HCT116 (cell line): ENCODE results near the gene WDR48.

Experiments
- CTCF ChIP-seq, 3 experiments: fragments of 200-600 bp in 1 of 3; sonication (generic) in 1 of 3; IDR thresholded peaks in 2 of 3; conservative IDR thresholded peaks in 1 of 3; 2 replicates each; pipeline ENCODE4 v1.5.1; 2012 to 2017; ENCODE audit warnings: low read depth in 2 of 3, low read length in 2 of 3, antibody characterized with exemption in 1 of 3, borderline replicate concordance in 1 of 3, control low read depth in 1 of 3, mild to moderate bottlenecking in 1 of 3, mixed read lengths in 1 of 3, mixed run types in 1 of 3, moderate library complexity in 1 of 3; ENCODE audit not compliant: insufficient read depth in 1 of 3
- ELF1 ChIP-seq: IDR thresholded peaks from 2 replicates; pipeline ENCODE4 v1.6.1; 2012; ENCODE audit warnings: low read depth, borderline replicate concordance
- EZH2 ChIP-seq: fragments of 200-600 bp; sonication (generic); IDR thresholded peaks from 2 replicates; pipeline ENCODE4 v1.6.1; 2017; ENCODE audit warnings: antibody characterized with exemption, mixed run types
- FOSL1 ChIP-seq: IDR thresholded peaks from 2 replicates; pipeline ENCODE4 v1.6.1; 2012; ENCODE audit warnings: low read depth
- POLR2A ChIP-seq: IDR thresholded peaks from 2 replicates; pipeline ENCODE4 v1.7.0; 2011; ENCODE audit warnings: borderline replicate concordance; ENCODE audit not compliant: insufficient read depth, insufficient read length; ENCODE audit errors: extremely low read depth
- POLR2AphosphoS5 ChIP-seq: IDR thresholded peaks from 2 replicates; pipeline ENCODE4 v1.6.1; 2011; ENCODE audit warnings: mild to moderate bottlenecking, low read depth, low read length, moderate library complexity
- RAD21 ChIP-seq: IDR thresholded peaks from 2 replicates; pipeline ENCODE4 v1.6.1; 2012; ENCODE audit warnings: low read depth, mild to moderate bottlenecking
- SIN3A ChIP-seq: IDR thresholded peaks from 2 replicates; pipeline ENCODE4 v1.6.1; 2012; ENCODE audit warnings: low read depth
- SP1 ChIP-seq: IDR thresholded peaks from 2 replicates; pipeline ENCODE4 v1.6.1; 2012; ENCODE audit warnings: low read depth
- SRF ChIP-seq: IDR thresholded peaks from 2 replicates; pipeline ENCODE4 v1.6.1; 2012; ENCODE audit warnings: low read depth
- TCF7L2 ChIP-seq: IDR thresholded peaks from 2 replicates; pipeline ENCODE4 v1.7.0; 2011; ENCODE audit warnings: borderline replicate concordance, inconsistent platforms; ENCODE audit not compliant: insufficient read depth, insufficient read length; ENCODE audit errors: extremely low read depth
- ZBTB33 ChIP-seq: IDR thresholded peaks from 2 replicates; pipeline ENCODE4 v1.6.1; 2011; ENCODE audit warnings: mild to moderate bottlenecking, low read length, moderate library complexity; ENCODE audit not compliant: insufficient replicate concordance; ENCODE audit errors: extremely low read depth
- ZNF274 ChIP-seq: fragments of 200-500 bp; sonication (Bioruptor generic); IDR thresholded peaks from 2 replicates; pipeline ENCODE4 v1.6.1; 2014; ENCODE audit warnings: mild to moderate bottlenecking, low read depth, low read length, inconsistent platforms
- TF ChIP-seq, protein P1 (sequence below): IDR thresholded peaks from 2 replicates; pipeline ENCODE4 v1.6.1; 2012

DNA sequence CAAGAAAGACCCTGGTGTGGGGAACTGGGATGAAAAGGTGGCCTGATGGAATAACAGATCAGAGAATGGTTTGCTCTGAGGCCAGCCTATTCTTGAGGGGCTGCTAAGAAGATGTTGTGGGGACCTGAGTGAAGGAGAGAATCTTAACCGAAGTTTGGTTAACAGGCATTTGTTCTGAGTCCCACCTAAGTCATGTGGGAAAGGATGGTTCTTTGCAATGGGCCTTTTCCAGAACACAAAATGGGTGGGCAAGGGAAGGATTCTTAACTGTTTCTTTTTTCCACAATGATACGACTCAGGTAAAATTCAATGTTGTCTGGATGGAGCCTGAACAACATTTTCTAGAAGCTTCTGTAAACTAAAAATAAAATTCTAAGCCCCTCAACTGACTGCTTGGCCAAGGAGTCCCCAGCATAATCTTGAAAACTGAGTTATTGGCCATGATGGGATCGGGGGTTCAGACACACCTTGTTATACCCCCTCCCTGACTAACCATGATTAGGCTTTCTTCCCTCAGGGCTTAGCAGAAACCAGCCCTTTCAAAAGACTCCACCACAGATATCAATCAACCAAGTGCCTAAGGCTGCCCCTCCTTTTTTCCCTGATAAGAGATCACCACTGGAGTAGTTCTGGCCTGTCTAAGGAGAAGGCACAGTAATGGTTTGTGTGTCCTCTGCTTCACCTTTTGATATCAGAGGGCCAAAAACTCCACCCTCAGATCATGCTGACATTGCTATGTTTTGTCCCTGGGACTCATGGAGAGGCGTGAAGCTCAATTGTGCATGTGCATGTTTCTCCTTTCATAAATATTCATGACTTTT is 30.1 kb upstream of the WDR48 start:
- TF ChIP-seq CTCF (IDR thresholded peaks at IDR 0.05 in 2 of 3, conservative IDR thresholded peaks at IDR 0.05 in 1 of 3; ENCODE audit: borderline replicate concordance in 1 of 3, insufficient read depth in 1 of 3, low read depth in 2 of 3, low read length in 2 of 3) = no peak
- no peak for TF ChIP-seq RAD21
- no peak for TF ChIP-seq SRF
- TF ChIP-seq EZH2 = no peak
- TF ChIP-seq ZBTB33 = no peak
- no peak for TF ChIP-seq SIN3A
- no peak for TF ChIP-seq ZNF274
- no peak for TF ChIP-seq ELF1
- TF ChIP-seq POLR2A = no peak
- TF ChIP-seq, protein P1, sequence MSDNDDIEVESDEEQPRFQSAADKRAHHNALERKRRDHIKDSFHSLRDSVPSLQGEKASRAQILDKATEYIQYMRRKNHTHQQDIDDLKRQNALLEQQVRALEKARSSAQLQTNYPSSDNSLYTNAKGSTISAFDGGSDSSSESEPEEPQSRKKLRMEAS = no peak
- no peak for TF ChIP-seq FOSL1
- TF ChIP-seq SP1 = no peak
- TF ChIP-seq POLR2AphosphoS5 = no peak
- TF ChIP-seq TCF7L2 = no peak
